Renal cortical epithelial cell (primary cell): ENCODE measurements around the gene RYR3. TPM values are rescaled to one million over a fixed set of nuclear protein-coding genes. Genes with fewer than 3 reads are reported as not detected.
"Not testable (repeated sequence)": the region's sequence is repeated elsewhere in the genome, so short reads cannot be mapped to it uniquely, and the experiment has no call there.

Source experiments
- DNase-seq: peaks from one replicate; pipeline ENCODE4 v3.0.0-alpha.2; 2011; ENCODE audit warnings: low read depth
- total RNA-seq: library from RNA; depleted of rRNA; stranded (reverse); fragments of >200 nt; gene quantifications from 2 replicates; pipeline ENCODE4 v1.2.3, GENCODE V29; 2014

The RYR3 gene
- total RNA-seq, 1 donor from 2014 or later: 2.7 TPM

DNA sequence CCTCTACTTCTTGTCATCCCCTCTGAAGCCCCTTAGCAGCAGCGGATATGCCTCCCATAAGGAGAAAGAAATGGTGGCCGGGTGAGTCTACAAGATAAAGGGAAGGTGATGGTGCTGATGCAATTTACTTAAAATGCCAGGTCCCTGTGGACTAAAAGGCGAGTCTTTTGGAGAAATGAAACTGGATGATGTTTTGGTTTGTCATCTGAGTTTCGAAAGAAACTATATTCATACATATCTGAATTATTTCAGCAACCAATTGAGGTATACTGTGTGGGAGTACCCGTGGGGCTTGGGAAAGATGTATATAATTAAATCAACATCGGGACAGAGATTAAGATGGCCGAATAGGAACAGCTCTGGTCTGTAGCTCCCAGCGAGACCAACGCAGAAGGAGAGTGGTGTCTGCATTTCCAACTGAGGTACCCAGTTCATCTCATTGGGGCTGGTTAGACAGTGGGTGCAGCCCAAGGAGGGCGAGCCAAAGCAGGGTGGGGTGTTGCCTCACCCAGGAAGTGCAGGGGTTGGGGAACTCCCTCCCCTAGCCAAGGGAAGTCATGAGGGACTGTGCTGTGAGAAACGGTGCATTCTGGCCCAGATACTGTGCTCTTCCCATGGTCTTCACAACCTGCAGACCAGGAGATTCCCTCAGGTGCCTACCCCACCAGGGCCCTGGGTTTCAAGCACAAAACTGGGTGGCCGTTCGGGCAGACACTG, 446.9 kb downstream of the RYR3 start:
- DNase-seq: no peak

DNA sequence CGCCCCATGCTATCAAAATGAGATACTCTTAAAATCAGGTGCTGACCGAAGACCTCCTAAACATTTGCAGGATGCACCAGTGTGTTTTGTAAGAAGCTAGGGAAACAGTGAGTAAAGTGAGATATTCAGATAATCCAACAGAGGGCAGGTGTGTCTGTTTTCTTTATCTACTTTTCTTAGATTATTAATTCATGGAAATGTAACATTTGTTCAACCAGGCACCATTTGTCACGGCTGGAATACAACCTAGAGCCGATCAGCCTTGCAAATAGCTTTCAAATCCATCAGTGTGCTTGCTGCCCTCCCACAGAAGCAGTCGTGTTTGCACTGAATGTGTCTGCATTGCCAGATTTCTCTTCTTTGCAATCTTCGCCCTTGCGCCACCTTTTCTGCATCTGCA, 455.6 kb downstream of the RYR3 start:
- no peak for DNase-seq

DNA sequence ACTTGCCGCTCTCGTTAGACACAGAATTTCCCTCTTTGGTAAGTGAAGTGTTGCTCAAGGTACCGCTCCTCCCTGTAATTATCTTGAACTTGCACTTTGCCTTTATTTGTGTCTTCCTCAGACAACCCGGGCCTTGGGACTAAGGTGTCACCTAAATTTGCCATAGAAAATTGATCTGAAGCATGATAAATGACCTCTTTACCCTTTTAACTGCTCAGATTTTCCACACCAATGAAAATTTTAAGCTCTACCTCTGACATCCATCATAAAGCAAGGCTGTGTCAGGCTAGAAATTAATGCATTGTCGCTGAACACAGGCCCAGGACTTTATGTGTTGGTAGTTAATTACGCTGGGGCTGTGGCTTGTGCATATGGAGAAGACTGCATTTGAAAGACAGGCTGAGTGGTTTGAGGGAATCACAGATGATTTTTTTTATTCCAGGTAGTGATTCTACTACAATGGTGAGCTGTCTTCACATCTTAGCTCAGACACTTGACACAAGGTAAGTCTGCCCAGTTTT, 458.0 kb downstream of the RYR3 start:
- DNase-seq: no peak

DNA sequence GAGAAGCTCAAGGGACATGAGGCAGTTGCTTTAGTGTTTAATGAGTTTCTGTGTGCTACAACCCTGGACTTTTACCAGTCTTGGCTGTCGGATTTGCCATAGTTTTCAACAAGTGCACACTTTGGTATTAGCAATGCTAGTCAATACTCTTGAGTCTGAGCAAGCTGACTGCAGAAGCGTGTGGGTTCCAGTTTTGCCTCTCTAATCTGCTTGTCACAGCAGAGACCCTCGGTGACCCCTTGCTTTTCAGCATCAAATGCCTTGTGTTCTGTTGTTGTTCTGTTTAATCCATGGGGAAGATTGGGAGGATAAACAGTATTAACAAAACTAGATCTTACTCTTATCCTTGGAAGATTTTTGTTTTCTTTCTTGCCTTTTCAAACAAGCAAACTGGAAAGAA, 463.2 kb downstream of the RYR3 start:
- DNase-seq: no peak

DNA sequence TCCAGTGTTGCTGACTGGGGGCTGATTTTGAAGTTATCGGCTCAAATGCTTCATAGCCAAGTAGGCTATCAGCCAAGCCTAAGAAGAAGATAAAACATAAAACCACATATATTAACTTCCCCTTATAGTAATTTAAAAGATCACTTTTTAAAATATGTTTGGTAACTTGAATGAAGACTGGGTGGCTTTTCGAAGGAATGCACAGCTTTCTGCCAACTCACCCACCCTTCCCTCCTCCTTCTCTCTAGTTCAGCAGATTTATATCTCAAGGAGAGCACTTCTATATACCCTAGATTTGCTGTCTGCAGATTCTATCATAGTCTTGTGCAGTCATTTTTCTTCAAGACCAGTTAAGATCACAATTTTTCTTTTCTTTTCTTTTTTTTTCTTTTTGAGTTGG, 468.1 kb downstream of the RYR3 start:
- no peak for DNase-seq

DNA sequence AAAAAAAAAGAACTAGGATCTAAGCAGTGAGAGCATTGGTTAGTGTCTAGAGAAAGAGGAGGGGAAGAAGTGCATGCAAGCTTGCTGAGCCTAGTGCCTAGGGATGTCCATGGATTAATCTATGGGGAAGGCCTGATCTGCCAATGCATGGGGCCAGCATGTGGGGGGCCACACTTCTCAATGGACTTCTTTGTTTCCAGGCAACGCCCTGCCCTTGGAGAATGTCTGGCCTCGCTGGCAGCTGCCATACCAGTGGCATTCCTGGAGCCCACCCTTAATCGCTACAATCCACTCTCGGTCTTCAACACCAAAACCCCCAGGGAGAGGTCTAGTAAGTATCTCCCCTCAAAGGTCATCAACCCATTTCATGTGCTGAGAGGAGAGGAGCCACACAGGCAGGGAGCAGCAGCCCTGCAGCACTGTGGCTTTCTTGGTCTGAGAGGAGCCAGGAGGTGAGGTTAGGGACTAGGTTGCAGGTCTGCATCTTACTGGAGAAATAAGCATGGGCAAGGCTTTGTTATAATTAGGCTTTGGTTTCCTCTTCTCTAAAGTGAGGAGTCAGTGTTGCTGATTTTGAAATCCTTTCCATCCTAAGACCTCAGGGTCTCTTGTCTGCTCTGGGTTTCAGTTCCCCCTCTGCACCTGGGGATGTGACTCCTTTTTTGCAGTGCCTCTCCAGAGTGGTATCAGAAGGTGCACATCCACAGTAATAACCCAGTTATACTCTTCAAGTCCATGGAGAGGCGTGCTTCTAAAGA, 469.4 kb downstream of the RYR3 start:
- no peak for DNase-seq

DNA sequence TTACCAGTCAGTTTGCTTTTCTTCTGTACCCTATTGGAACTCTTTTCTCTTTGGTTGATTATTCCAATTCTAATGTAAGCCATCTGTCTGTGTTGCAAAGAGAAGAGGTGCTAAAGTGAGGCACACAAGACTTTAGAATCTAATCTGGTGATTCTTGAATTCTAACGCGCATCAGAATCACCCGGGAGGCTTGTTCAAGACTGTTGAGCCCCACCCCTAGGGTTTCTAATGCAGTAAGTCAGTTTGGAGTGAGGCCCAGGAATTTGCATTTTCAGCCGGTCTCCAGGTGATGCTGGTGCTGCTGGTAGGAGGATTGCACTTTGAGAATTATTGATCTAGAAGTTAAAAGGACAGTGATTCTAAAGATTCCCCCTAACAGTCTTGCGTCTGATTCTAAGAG, 472.2 kb downstream of the RYR3 start:
- DNase-seq: no peak

DNA sequence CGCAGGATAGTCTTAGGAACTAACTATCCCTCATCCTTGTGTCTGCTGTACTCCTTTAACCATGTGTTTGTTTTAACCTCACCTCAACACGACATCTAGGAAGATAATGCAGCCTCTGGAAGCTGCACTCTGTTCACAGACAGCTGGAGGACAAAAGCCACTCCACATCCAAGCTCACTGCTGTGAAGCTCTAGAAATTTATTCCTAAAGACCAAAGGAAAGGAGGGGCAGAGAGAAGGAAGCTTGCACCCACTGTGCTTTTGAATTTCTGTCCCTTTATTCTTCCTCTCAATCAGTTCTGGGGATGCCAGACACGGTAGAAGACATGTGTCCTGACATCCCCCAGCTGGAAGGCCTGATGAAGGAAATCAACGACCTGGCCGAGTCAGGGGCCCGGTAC, 474.6 kb downstream of the RYR3 start:
- no peak for DNase-seq

DNA sequence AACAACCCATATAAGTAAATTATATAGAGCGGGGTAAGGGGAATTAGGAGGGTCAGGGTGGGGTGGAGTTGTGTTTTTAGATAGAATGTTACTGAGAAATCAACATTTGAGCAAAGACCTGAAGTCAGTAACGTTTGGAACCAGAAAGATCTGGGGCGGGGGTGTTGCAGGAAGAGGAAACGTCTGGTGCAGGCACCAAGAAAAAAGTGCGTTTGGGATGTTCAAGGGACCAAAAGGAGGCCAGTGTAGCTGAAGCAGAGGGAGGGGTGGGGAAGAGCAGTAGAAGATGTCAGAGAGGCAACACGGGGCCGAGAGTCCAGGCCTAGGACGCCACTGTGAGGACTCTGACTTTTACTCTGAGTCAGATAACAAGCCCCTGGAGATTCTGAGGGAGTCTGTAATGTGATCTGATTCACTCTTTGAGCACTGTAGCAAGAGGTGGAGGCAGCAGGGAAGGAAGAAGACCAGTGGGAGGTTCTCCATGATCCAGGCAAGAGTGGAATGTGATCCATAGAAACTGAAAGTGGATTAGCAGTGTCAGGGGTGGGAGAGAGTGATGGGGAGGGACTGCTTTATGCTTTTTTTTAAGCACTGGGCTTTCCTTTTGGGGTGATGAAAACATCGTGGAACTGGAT, 478.3 kb downstream of the RYR3 start:
- no peak for DNase-seq

DNA sequence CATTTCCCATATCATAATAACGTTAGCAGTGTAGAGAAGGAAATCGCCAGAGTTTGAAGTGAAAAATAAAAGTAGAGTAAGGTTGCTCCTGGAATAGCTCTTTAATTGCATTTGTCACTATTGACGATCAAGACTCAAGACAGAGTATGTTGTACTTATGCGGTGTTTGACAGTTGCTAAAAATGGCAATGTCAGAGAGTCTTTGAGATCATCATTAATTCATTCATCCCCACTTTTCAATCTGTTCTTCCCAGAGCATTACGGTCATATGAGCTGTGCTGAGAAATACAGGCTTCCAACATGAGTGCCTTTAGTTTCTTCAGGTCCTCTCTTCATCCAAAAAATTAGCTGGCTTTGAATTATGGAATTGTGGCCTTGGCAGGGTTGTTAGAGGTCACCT, 483.7 kb downstream of the RYR3 start:
- no peak for DNase-seq

DNA sequence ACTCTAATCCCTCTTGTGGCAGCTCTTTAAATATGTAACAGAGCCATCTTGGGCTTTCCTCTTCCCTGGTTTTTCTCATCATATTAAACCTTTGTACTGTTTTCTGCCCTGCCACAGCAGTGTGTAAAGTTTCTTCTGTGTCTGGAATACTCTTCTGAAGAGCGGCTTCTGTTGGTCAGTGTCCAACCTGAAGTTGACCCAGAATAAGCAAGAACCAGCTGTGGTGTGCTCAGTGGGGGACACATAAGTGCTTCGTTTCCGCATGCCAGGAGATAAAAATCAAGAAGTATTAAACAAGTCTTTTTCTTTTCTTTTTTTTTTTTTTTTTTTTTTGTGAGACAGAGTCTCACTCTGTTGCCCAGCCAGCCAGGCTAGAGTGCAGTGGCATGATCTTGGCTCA, 484.3 kb downstream of the RYR3 start:
- no peak for DNase-seq

DNA sequence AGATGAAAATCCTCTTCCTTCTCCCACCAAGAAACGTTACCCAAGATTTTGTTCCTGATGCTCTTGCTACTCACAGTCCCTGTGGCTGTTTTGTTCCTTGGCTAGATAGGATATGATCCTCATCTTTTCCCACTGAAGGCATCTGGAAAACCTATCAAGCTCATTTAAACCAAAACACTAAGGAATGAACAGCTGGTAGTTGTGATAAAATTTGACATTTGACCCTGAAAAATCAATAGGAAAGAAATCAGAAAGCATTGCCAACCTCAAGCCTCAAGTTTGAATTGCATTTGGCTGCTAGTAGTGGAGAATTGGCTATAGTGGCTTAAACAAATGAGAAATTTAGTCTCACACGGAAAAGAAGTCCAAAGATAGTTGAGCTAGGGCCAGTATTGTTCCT, 486.9 kb downstream of the RYR3 start:
- no peak for DNase-seq

DNA sequence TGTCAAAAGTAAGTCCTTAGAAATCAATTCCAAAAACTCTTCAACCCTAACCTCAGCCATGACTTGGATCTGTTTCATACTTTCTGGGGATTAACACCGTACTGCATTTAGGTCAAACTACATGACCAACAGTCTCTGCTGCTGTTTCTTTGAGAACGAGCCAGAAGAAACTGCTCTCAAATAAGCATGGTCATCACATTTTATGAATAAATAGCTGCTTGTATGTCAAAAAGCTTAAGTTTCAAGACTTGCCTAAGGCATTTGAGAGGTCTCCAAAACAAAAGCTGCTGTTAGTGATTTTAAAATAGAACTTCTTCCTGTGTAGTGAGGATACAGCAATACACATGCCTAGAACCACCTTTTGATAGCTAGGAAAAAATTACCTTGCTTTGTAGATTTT, 491.2 kb downstream of the RYR3 start:
- DNase-seq: peak; percentile 55

DNA sequence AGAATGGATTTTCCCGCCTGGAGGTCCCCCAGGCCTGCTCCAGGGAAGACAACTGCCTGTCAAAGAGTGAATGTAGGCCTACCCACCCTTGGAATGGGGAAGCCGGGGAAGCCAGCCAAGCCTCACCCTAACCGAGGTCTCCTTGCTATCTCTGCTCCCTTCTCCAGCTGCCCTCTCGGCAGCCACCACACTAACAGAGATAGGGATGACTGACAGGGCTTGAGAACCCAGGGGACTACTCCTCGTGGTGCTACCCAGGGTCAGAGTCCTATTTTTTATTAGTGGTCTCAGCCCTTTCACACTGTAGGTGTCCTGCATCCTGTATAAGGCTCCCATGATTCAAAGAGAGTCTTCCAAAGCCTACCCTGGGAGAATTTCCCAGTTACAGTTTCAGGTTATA, 496.9 kb downstream of the RYR3 start:
- DNase-seq: no peak

DNA sequence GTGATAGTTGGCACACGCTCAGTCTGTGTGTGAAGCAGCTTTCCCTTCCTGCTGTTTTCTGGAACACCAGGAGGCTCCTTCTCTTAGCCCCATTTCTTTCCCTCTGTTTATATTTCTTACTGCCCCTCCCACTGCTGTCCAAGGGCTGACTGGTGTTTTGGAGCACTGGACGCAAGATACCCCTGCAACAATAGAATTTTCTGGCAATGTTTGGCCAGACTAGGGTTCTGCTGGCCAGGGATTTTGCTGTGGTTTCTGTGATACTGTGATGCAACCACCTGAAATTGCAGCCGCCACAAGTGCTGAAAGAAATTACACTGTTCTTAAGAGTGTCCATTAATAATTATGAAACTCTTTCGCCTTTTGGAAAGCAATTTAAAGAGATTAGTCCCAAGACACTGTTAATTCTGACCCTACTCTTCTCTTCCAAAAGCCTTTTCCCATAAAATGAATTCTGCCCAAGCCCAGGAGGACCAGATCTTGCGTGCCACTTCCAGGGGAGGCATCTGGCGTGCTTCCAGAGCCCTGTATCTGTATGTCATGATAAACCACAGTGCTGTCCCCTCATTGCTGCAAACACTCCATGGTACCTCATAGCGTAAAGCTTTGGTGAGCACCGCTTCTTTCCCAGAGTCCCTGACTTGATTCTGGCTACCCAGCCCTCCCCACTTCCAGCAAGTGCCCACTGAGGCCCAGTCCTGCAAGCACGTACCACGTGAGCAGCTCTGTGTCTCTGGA, 498.1 kb downstream of the RYR3 start:
- no peak for DNase-seq

DNA sequence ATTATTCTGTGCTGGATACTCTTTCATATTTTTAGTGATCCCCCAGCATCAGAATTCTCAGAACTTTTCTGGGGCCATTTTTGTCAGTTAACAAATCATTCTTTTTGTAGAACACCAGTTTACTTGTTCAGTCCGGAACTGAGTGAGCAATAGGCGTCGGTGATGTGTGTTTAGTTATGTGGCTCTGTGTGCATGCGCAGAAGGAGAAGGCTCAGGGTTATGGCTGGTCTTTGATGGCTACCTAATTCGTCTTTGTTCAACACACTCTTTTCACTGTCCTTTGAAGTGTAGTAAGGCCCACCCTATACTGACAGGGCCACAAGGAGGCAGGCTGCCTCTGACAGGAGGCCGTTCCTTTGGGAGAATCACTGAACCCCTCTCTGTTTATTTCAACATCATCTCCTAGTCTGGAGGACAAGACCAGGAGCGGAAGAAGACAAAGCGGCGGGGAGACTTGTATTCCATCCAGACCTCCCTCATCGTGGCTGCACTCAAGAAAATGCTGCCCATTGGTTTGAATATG, 499.4 kb downstream of the RYR3 start:
- DNase-seq: no peak

DNA sequence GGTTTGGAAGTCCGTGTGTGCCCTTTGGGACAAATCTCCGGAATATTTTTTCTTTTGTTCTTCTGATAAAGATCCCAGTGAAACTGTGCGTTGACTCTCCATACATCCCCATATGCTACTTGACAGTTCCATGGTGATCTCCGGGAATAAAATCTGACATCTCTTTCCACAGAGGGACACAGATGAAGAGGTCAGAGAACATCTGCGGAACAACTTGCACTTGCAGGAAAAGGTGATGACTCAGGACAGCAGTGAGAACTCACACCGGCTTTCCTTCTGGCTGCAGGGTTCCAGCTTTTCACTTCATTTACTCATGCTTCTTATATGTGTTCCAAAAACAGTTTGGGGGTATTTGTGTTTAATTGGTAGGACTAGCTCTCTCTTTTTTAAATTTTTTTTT, 500.0 kb downstream of the RYR3 start:
- DNase-seq: no peak

DNA sequence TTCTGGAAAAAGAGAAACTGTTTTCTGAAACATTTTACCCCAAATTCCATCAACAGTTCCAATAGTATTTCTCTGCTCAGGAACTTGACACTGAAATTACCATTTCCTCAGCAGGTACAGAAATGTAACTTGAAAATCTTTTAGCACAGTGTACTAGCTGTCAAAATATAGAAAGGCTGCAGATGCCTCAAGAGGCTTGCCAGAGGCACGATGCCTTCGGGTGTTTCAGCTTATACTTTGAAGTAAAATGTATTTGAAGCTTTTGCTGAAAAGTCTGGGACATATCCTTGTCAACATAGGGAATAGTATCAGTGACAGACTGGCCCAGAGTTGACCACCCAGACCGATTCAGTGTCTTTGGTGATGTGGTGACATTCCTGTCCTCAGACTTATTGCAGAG, 503.1 kb downstream of the RYR3 start:
- no peak for DNase-seq

DNA sequence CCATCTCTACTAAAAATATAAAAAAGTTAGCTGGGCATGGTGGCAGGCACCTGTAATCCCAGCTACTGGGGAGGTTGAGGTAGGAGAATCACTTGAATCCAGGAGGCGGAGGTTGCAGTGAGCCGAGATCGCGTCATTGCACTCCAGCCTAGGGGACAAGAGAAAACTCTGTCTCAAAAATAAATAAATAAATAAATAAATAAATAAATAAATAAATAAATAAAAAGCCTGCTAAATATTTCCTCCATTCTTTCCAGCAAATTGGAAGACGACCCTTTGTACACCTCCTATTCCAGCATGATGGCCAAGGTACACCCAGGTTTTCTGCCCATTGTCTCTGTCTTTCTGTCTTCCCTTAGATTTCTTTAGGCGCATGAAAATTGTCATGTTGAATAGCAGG, 508.7 kb downstream of the RYR3 start:
- not testable (repeated sequence) for DNase-seq

DNA sequence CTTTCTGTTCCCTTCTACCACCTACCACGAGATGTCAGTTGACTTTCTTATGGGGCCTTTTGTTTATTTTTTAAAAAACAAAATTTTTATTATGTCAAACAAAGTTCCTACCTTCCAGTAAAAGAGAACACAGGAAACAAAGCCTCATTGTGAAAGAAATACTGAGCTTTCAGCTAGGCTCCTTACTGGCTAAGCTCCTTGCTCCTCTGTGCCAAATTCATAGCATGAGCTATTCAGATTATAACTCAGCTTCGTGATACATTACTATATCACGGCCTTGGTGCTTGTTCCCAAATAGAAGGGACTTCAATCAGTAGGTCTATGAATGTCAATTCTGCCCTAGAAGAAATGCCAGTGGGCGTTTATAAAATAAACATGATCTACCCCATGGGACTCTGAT, 511.7 kb downstream of the RYR3 start:
- no peak for DNase-seq

DNA sequence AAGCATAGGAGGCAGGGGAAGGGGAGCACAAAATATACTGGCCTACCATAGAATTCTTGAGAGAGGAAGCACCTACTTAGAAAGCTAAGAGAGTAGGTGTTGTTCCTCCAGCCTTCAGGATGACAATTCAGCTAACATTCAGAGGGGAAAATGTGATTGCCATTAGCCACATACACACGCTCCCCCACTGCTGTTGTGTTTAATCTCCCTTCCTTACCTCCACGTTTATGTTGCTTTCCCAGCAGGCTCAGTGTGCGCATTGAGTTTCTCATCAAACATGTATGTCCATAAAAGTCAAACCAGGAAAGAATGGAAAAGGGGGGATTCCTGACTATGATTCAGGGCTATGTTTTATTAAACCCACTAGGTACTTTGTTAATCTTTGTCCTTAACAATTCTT, 512.4 kb downstream of the RYR3 start:
- no peak for DNase-seq

DNA sequence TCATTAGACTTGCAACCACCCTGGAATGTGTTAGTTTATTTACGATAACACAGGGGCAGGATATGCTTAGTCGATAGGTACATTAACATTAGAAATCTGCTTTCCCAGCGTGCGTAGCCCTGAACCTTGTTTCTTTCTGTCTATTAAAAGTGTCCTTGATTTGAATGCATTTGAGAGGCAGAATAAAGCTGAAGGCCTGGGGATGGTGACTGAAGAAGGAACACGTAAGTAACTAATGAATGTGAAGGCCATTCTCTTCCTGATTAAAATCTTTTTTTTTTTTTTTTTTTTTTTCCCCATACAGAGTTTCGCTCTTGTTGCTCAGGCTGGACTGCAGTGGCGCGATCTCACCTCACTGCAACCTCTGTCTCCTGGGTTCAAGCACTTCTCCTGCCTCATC, 514.7 kb downstream of the RYR3 start:
- no peak for DNase-seq
